Liver (tissue), 9 donors: ENCODE measurements around the gene FNIP1. TPM values are rescaled to one million over a fixed set of nuclear protein-coding genes. Genes with fewer than 3 reads are reported as not detected.
"Not testable (repeated sequence)": the region's sequence is repeated elsewhere in the genome, so short reads cannot be mapped to it uniquely, and the experiment has no call there.

Source experiments
- DNase-seq: peaks from one replicate; pipeline ENCODE4 v3.0.0-alpha.2; 2017; ENCODE audit warnings: low spot score
- H3K27ac ChIP-seq, 2 donors: one replicate each; pipeline ENCODE4 v1.7.0; 2013; ENCODE audit warnings: inconsistent platforms in 2 of 2, low read length in 2 of 2, control low read depth in 1 of 2, low read depth in 1 of 2, mild to moderate bottlenecking in 1 of 2
- H3K27me3 ChIP-seq, 4 donors: one replicate each; pipeline versions ENCODE4 v1.6.1 to v1.7.0; 2013; ENCODE audit warnings: low read length in 3 of 4, inconsistent platforms in 1 of 4, mild to moderate bottlenecking in 1 of 4, moderate library complexity in 1 of 4; ENCODE audit not compliant: control insufficient read depth in 4 of 4, insufficient read depth in 4 of 4
- H3K36me3 ChIP-seq, 4 donors: one replicate each; pipeline versions ENCODE4 v1.6.1 to v1.7.0; 2013; ENCODE audit warnings: low read length in 3 of 4, mild to moderate bottlenecking in 3 of 4, low read depth in 1 of 4, moderate library complexity in 1 of 4; ENCODE audit not compliant: control insufficient read depth in 4 of 4, insufficient read depth in 3 of 4
- H3K4me1 ChIP-seq, 4 donors: one replicate each; pipeline versions ENCODE4 v1.6.1 to v1.7.0; 2013; ENCODE audit warnings: low read length in 3 of 4, mild to moderate bottlenecking in 3 of 4, moderate library complexity in 1 of 4; ENCODE audit not compliant: control insufficient read depth in 4 of 4, insufficient read depth in 4 of 4
- H3K4me3 ChIP-seq, 3 donors: one replicate each; pipeline versions ENCODE4 v1.6.1 to v1.7.0; 2013; ENCODE audit warnings: low read length in 3 of 3, control low read depth in 1 of 3, low read depth in 1 of 3, mild to moderate bottlenecking in 1 of 3
- H3K9ac ChIP-seq, 2 donors: one replicate each; pipeline ENCODE4 v1.7.0; 2013; ENCODE audit warnings: low read length in 2 of 2, mild to moderate bottlenecking in 2 of 2, moderate library complexity in 2 of 2, control low read depth in 1 of 2, low read depth in 1 of 2
- H3K9me3 ChIP-seq, 4 donors: one replicate each; pipeline versions ENCODE4 v1.6.1 to v1.7.0; 2013; ENCODE audit warnings: low read length in 3 of 4; ENCODE audit not compliant: control insufficient read depth in 4 of 4
- CTCF ChIP-seq: fragments of 150-350 bp; IDR thresholded peaks from 2 replicates; pipeline ENCODE4 v1.5.1; 2017; ENCODE audit warnings: improper control_type of control experiment, low read depth, low read length; ENCODE audit not compliant: missing input control
- FOXA1 ChIP-seq: IDR thresholded peaks from 2 replicates; pipeline ENCODE4 v1.6.1; 2016; ENCODE audit warnings: antibody characterized with exemption
- HNF4A ChIP-seq, 2 donors: conservative IDR thresholded peaks; 2 replicates each; pipeline ENCODE4 v1.6.1; 2016; ENCODE audit warnings: antibody characterized with exemption in 2 of 2, mild to moderate bottlenecking in 2 of 2
- JUND ChIP-seq, 2 donors: IDR thresholded peaks; 2 replicates each; pipeline ENCODE4 v1.6.1; 2016; ENCODE audit warnings: antibody characterized with exemption in 2 of 2
- NR2F2 ChIP-seq: IDR thresholded peaks from 2 replicates; pipeline ENCODE4 v1.6.1; 2016; ENCODE audit warnings: antibody characterized with exemption
- RAD21 ChIP-seq, 2 donors: IDR thresholded peaks; 2 replicates each; pipeline ENCODE4 v1.6.1; 2016; ENCODE audit warnings: antibody characterized with exemption in 2 of 2, mild to moderate bottlenecking in 2 of 2
- REST ChIP-seq: IDR thresholded peaks from 2 replicates; pipeline ENCODE4 v1.6.1; 2016; ENCODE audit warnings: antibody characterized with exemption, mild to moderate bottlenecking
- RXRA ChIP-seq, 2 donors: IDR thresholded peaks; 2 replicates each; pipeline ENCODE4 v1.6.1; 2017 to 2018; ENCODE audit warnings: antibody characterized with exemption in 2 of 2, mild to moderate bottlenecking in 1 of 2
- SP1 ChIP-seq: IDR thresholded peaks from 2 replicates; pipeline ENCODE4 v1.6.1; 2018; ENCODE audit warnings: antibody characterized with exemption, mild to moderate bottlenecking
- YY1 ChIP-seq: IDR thresholded peaks from 2 replicates; pipeline ENCODE4 v1.6.1; 2016; ENCODE audit warnings: antibody characterized with exemption, mild to moderate bottlenecking
- WGBS: extraction: QIAGEN DNeasy Blood & Tissue Kit; methylation state at CpG from one replicate; pipeline ENCODE4 v1.1.7; 2013; 5-methylcytosine and 5-hydroxymethylcytosine counted together
- polyA plus RNA-seq, 2 donors: library from polyadenylated mRNA; stranded (reverse) in 1 of 2; unstranded in 1 of 2; fragments of 200-250 nt in 1 of 2; fragments of >200 nt in 1 of 2; fragmentation: Nextera tagmentation in 1 of 2; extraction: Ambion mirVana in 1 of 2; gene quantifications; one replicate each; pipeline versions ENCODE4 v1.2.1 to v1.2.3, GENCODE V29; 2013 to 2015
- total RNA-seq, 2 donors: library from RNA; depleted of rRNA; stranded (reverse); fragments of >200 nt; gene quantifications; one replicate each; pipeline ENCODE4 v1.2.3, GENCODE V29; 2014
- donor health status: healthy.
- donor health status: healthy.
- donor health status: healthy.
- donor health status: healthy.
- donor health status: healthy.

The FNIP1 gene
- total and polyA plus RNA-seq, 4 donors: 3.7 to 34.0 (median 13.8) TPM

GRCh38 chr5:131593921-131594320, 202.9 kb downstream of the FNIP1 start:
- 95% methylated on average over 2 of the region's 2 CpGs for WGBS
- peaks cover 0 to 5% (median 3%) of the 10 kb centered on the region in 4 donors for H3K4me1 ChIP-seq
- no peak for TF ChIP-seq SP1
- no peak for TF ChIP-seq JUND (IDR thresholded peaks at IDR 0.05)
- TF ChIP-seq NR2F2: no peak
- no peak for TF ChIP-seq REST
- no peak for TF ChIP-seq FOXA1
- no peak for TF ChIP-seq YY1
- no peak for TF ChIP-seq RAD21 (IDR thresholded peaks at IDR 0.05)
- no peak for TF ChIP-seq CTCF

GRCh38 chr5:131593436-131593835, 203.4 kb downstream of the FNIP1 start:
- peak; percentile 9 for TF ChIP-seq SP1
- peak; percentile 34 to 47 for TF ChIP-seq HNF4A (conservative IDR thresholded peaks at IDR 0.05)
- TF ChIP-seq RXRA (IDR thresholded peaks at IDR 0.05): peak; percentile 48 to 54
- H3K27ac ChIP-seq, H3K27me3 ChIP-seq, H3K9ac ChIP-seq, H3K4me3 ChIP-seq, H3K4me1 ChIP-seq, H3K36me3 ChIP-seq, H3K9me3 ChIP-seq, DNase-seq: not testable (repeated sequence)
- WGBS: 89% methylated on average over 2 of the region's 2 CpGs

More at GRCh38 chr5:131593921-131594320, 202.9 kb downstream of the FNIP1 start:
- no peak overlapping the region for H3K27ac ChIP-seq
- no peak overlapping the region for H3K4me3 ChIP-seq
- H3K9ac ChIP-seq: no peak overlapping the region
- no peaks in the 10 kb centered on the region for H3K27me3 ChIP-seq
- no peaks in the 10 kb centered on the region for H3K9me3 ChIP-seq
- no peak for DNase-seq
- H3K36me3 ChIP-seq: peaks cover 0 to 2% (median 0%) of the 10 kb centered on the region in 4 donors

Other genes with a start within 250 kb of the FNIP1 start
- 10 to 100 TPM; 14.7 to 16.1 TPM for gene RAPGEF6, start 161.8 kb downstream of the FNIP1 start, total RNA-seq
- gene RAPGEF6, start 161.8 kb downstream of the FNIP1 start, polyA plus RNA-seq: 1 to 10 TPM; 1.7 to 2.4 TPM
- under 1 TPM; 0.42 to 0.51 TPM for gene MEIKIN, start 148.6 kb upstream of the FNIP1 start, total RNA-seq
- gene MEIKIN, start 148.6 kb upstream of the FNIP1 start, polyA plus RNA-seq: not detected
- gene ACSL6, start 214.6 kb upstream of the FNIP1 start, total RNA-seq: 100 to 1,000 TPM in 1 of 2 donors, 1 to 10 TPM in 1; 7.4 to 129 TPM
- 1 to 10 TPM in 1 of 2 donors, under 1 TPM in 1; 0.89 to 1.8 TPM for gene ACSL6, start 214.6 kb upstream of the FNIP1 start, polyA plus RNA-seq